Neural progenitor cell (in vitro differentiated cells): Measurements from ENCODE around the gene MAST2. TPM values are rescaled to one million over a fixed set of nuclear protein-coding genes. Genes with fewer than 3 reads are reported as not detected.
"Not testable (repeated sequence)": the region's sequence is repeated elsewhere in the genome, so short reads cannot be mapped to it uniquely, and the experiment has no call there.

ENCODE experiments used
- DNase-seq: peaks from one replicate; pipeline ENCODE4 v3.0.0-alpha.2; 2016; ENCODE audit warnings: low spot score
- H2AFZ ChIP-seq: fragments of 200-600 bp; sonication (generic); replicated peaks from 2 replicates; pipeline ENCODE4 v1.6.1; 2016; ENCODE audit warnings: antibody characterized with exemption
- H3F3A ChIP-seq: fragments of 200-600 bp; sonication (generic); 2 replicates; pipeline ENCODE4 v1.6.1; 2016; ENCODE audit warnings: antibody characterized with exemption, low read depth
- H3K27ac ChIP-seq: fragments of 200-600 bp; sonication (generic); 2 replicates; pipeline ENCODE4 v1.5.1; 2016; ENCODE audit warnings: mild to moderate bottlenecking
- H3K27me3 ChIP-seq: fragments of 200-600 bp; sonication (generic); 2 replicates; pipeline ENCODE4 v1.6.1; 2016; ENCODE audit warnings: mild to moderate bottlenecking, moderate library complexity
- H3K36me3 ChIP-seq: fragments of 200-600 bp; sonication (generic); 2 replicates; pipeline ENCODE4 v1.5.1; 2016
- H3K4me1 ChIP-seq: fragments of 200-600 bp; sonication (generic); 2 replicates; pipeline ENCODE4 v1.6.1; 2016; ENCODE audit warnings: mixed run types
- H3K4me2 ChIP-seq: fragments of 200-600 bp; sonication (generic); 2 replicates; pipeline ENCODE4 v1.6.1; 2016
- H3K4me3 ChIP-seq: fragments of 200-600 bp; sonication (generic); 2 replicates; pipeline ENCODE4 v1.5.1; 2016
- H3K79me2 ChIP-seq: fragments of 200-600 bp; sonication (generic); 2 replicates; pipeline ENCODE4 v1.6.1; 2016; ENCODE audit warnings: low read depth
- H3K9ac ChIP-seq: fragments of 200-600 bp; sonication (generic); 2 replicates; pipeline ENCODE4 v1.6.1; 2016
- H3K9me3 ChIP-seq: fragments of 200-600 bp; sonication (generic); 2 replicates; pipeline ENCODE4 v1.5.1; 2016; ENCODE audit warnings: low read depth
- H4K20me1 ChIP-seq: fragments of 200-600 bp; sonication (generic); 2 replicates; pipeline ENCODE4 v1.6.1; 2016; ENCODE audit warnings: low read depth
- H3K27ac Mint-ChIP-seq: 3 replicates; pipeline ENCODE4 v1.8.0; 2021; ENCODE audit warnings: mixed read lengths
- H3K27me3 Mint-ChIP-seq: 2 replicates; pipeline ENCODE4 v1.8.0; 2022; ENCODE audit warnings: low read depth, mild to moderate bottlenecking, inconsistent platforms, moderate library complexity, mixed read lengths; ENCODE audit not compliant: insufficient read depth
- H3K36me3 Mint-ChIP-seq: 3 replicates; pipeline ENCODE4 v1.8.0; 2021; ENCODE audit warnings: mixed read lengths
- H3K4me1 Mint-ChIP-seq: 3 replicates; pipeline ENCODE4 v1.8.0; 2021; ENCODE audit warnings: mixed read lengths
- H3K4me3 Mint-ChIP-seq: 3 replicates; pipeline ENCODE4 v1.8.0; 2021; ENCODE audit warnings: mild to moderate bottlenecking, moderate library complexity, mixed read lengths
- H3K9me3 Mint-ChIP-seq: 3 replicates; pipeline ENCODE4 v1.8.0; 2020; ENCODE audit warnings: mixed read lengths
- EZH2 ChIP-seq: fragments of 200-600 bp; sonication (generic); IDR thresholded peaks from 2 replicates; pipeline ENCODE4 v1.6.1; 2017; ENCODE audit warnings: antibody characterized with exemption, mild to moderate bottlenecking, moderate library complexity
- EZH2phosphoT487 ChIP-seq: fragments of 200-600 bp; sonication (generic); IDR thresholded peaks from 2 replicates; pipeline ENCODE4 v1.6.1; 2017; ENCODE audit warnings: antibody characterized with exemption
- total RNA-seq: library from RNA; depleted of rRNA; stranded (reverse); fragments of >200 nt; gene quantifications from 2 replicates; pipeline ENCODE4 v1.2.3, GENCODE V29; 2015; ENCODE audit warnings: low replicate concordance
- TF ChIP-seq, protein P1 (sequence below): fragments of 200-600 bp; sonication (generic); IDR thresholded peaks from 2 replicates; pipeline ENCODE4 v1.5.1; 2017; ENCODE audit warnings: antibody characterized with exemption, mild to moderate bottlenecking

MAST2 gene
- total RNA-seq, 1 donor from 2014 or later: 5.5 TPM

DNA sequence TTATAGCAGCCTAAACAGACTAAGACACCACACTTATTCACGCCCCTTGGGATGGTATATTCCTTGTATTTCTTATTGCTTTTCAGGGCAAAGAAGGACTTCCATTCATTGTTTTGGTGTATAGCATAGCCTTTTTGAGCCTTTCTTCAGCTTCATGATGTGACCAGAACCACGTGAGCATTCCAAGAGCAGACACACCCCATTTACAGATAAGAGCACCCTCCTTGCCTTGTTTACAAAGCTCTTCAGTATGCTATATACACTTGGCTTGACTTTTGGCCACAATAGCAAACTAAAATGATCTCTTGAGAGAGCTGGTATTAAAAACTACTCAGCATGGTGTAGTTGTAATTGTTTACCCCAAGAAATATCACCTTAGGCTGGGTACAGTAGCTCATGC is 250.3 kb downstream of the MAST2 start:
- H4K20me1 ChIP-seq: peaks cover 69% of the 10 kb centered on the region
- H3K36me3 Mint-ChIP-seq: peaks cover 43% of the 10 kb centered on the region
- peaks cover 36% of the 10 kb centered on the region for H3K79me2 ChIP-seq
- peaks cover 18% of the 10 kb centered on the region for H3K36me3 ChIP-seq
- H3K27me3 Mint-ChIP-seq: no peaks in the 10 kb centered on the region
- H3K4me2 ChIP-seq: no peak overlapping the region
- no peaks in the 10 kb centered on the region for H3K9me3 Mint-ChIP-seq
- no peak overlapping the region for H2AFZ ChIP-seq
- no peaks in the 10 kb centered on the region for H3K9me3 ChIP-seq
- H3K27ac Mint-ChIP-seq: no peak overlapping the region
- peaks cover 11% of the 10 kb centered on the region for H3K4me1 ChIP-seq
- no peak overlapping the region for H3K4me3 Mint-ChIP-seq
- no peak overlapping the region for H3K27ac ChIP-seq
- no peaks in the 10 kb centered on the region for H3K27me3 ChIP-seq
- H3K9ac ChIP-seq: no peak overlapping the region
- H3F3A ChIP-seq: peaks cover 38% of the 10 kb centered on the region
- peaks cover 4% of the 10 kb centered on the region for H3K4me1 Mint-ChIP-seq
- TF ChIP-seq, protein P1, sequence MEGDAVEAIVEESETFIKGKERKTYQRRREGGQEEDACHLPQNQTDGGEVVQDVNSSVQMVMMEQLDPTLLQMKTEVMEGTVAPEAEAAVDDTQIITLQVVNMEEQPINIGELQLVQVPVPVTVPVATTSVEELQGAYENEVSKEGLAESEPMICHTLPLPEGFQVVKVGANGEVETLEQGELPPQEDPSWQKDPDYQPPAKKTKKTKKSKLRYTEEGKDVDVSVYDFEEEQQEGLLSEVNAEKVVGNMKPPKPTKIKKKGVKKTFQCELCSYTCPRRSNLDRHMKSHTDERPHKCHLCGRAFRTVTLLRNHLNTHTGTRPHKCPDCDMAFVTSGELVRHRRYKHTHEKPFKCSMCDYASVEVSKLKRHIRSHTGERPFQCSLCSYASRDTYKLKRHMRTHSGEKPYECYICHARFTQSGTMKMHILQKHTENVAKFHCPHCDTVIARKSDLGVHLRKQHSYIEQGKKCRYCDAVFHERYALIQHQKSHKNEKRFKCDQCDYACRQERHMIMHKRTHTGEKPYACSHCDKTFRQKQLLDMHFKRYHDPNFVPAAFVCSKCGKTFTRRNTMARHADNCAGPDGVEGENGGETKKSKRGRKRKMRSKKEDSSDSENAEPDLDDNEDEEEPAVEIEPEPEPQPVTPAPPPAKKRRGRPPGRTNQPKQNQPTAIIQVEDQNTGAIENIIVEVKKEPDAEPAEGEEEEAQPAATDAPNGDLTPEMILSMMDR: no peak
- no peak for DNase-seq
- H3K4me3 ChIP-seq: no peak overlapping the region

DNA sequence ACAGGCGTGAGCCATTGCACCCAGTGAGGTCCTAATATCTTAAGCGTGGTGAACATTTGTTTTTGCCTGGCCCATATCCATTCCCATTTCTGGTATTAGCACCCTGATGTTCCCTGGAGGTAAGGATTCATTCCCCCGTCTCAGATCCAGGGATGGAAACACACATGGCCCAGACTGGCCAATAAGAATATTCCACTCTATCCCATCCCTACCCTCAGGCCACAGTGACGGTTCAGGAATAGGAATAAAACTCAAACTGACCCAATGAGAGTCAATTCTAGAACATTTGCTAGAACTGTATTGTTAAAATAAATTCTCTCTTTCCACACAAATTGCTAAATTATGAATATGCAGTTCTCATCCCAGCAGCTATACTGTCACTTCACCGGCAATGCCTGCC is 252.9 kb downstream of the MAST2 start:
- H3K27me3 Mint-ChIP-seq: no peaks in the 10 kb centered on the region
- H2AFZ ChIP-seq: no peak overlapping the region
- H3K4me1 ChIP-seq: no peaks in the 10 kb centered on the region
- no peak overlapping the region for H3K4me3 ChIP-seq
- DNase-seq: no peak
- no peaks in the 10 kb centered on the region for H3K9me3 Mint-ChIP-seq
- peaks cover 30% of the 10 kb centered on the region for H3K36me3 ChIP-seq
- TF ChIP-seq EZH2: no peak
- TF ChIP-seq EZH2phosphoT487: no peak
- TF ChIP-seq, protein P1: no peak
- H3K27ac Mint-ChIP-seq: no peak overlapping the region
- no peak overlapping the region for H3K9ac ChIP-seq
- H3K4me2 ChIP-seq: no peak overlapping the region
- no peaks in the 10 kb centered on the region for H3K27me3 ChIP-seq
- peaks cover 51% of the 10 kb centered on the region for H3K36me3 Mint-ChIP-seq
- no peak overlapping the region for H3K4me3 Mint-ChIP-seq
- H3K79me2 ChIP-seq: peaks cover 40% of the 10 kb centered on the region
- H3K27ac ChIP-seq: no peak overlapping the region
- H3F3A ChIP-seq: peaks cover 32% of the 10 kb centered on the region
- peaks cover 43% of the 10 kb centered on the region for H4K20me1 ChIP-seq
- no peaks in the 10 kb centered on the region for H3K4me1 Mint-ChIP-seq
- no peaks in the 10 kb centered on the region for H3K9me3 ChIP-seq

DNA sequence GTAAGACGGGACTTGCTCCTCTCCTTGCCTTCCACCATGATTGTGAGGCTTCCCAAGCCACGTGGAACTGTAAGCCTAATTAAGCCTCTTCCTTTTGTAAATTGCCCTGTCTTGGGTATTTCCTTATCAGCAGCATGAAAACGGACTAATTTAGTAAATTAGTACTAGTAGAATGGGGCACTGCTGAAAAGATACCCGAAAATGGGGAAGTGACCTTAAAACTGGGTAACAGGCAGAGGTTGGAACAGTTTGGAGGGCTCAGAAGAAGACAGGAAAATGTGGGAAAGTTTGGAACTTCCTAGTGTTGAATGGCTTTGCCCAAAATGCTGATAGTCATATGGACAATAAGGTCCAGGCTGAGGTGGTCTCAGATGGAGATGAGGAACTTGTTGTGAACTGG is 253.8 kb downstream of the MAST2 start:
- Histone ChIP-seq H3K79me2 (peaks cover 32% of the 10 kb centered on the region), H3K36me3 (peaks cover 39% of the 10 kb centered on the region), H3F3A (peaks cover 28% of the 10 kb centered on the region), H4K20me1 (peaks cover 44% of the 10 kb centered on the region)
- not testable (repeated sequence) for H3K4me1 Mint-ChIP-seq, H3K27me3 Mint-ChIP-seq, H3K4me3 Mint-ChIP-seq, H3K9me3 ChIP-seq, H3K27ac ChIP-seq, DNase-seq, H3K4me3 ChIP-seq, H2AFZ ChIP-seq, H3K9me3 Mint-ChIP-seq, H3K4me2 ChIP-seq, H3K4me1 ChIP-seq, H3K27me3 ChIP-seq, H3K9ac ChIP-seq, H3K27ac Mint-ChIP-seq
- H3K36me3 Mint-ChIP-seq: peaks cover 59% of the 10 kb centered on the region

DNA sequence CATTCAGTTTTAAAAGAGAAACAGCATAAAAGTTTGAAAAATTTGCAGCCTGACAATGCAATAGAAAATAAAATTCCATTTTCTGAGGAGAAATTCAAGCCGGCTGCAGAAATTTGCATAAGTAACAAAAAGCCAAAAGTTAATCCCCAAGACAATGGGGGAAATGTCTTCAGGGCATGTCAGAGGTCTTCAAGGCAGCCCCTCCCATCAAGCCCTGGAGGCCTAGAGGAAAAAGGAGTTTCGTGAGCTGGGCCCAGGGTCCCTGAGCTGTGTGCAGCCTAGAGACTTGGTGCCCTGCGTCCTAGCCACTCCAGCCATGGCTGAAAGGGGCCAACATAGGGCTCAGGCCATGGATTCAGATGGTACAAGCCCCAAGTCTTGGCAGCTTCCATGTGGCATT is 254.4 kb downstream of the MAST2 start:
- TF ChIP-seq EZH2 (no peak), EZH2phosphoT487 (no peak)
- TF ChIP-seq, protein P1: no peak
- Mint-ChIP-seq H3K27me3 (no peaks in the 10 kb centered on the region), H3K4me1 (no peaks in the 10 kb centered on the region), H3K36me3 (peaks cover 59% of the 10 kb centered on the region), H3K4me3 (no peak overlapping the region), H3K27ac (no peak overlapping the region), H3K9me3 (no peaks in the 10 kb centered on the region)
- Histone ChIP-seq H3K79me2 (peaks cover 36% of the 10 kb centered on the region), H3K27me3 (no peaks in the 10 kb centered on the region), H3K9ac (no peak overlapping the region), H3K4me3 (no peak overlapping the region), H3K4me2 (no peak overlapping the region), H3F3A (peaks cover 26% of the 10 kb centered on the region), H3K9me3 (no peaks in the 10 kb centered on the region), H3K4me1 (no peaks in the 10 kb centered on the region), H2AFZ (no peak overlapping the region), H3K27ac (no peak overlapping the region), H4K20me1 (peaks cover 44% of the 10 kb centered on the region), H3K36me3 (peaks cover 39% of the 10 kb centered on the region)
- no peak for DNase-seq
